GM19324 (cell line): ENCODE data around the gene TTC39B.
A peak's percentile ranks its signal among the peaks of the same experiment; 100 is the strongest.

Source experiments
- ATAC-seq: cut with Tn5 transposase; IDR thresholded peaks from one replicate; pipeline ENCODE4 v1.9.1; 2021; ENCODE audit warnings: mild to moderate bottlenecking, moderate library complexity; ENCODE audit not compliant: unreplicated experiment, low FRiP score

Gene TTC39B

DNA sequence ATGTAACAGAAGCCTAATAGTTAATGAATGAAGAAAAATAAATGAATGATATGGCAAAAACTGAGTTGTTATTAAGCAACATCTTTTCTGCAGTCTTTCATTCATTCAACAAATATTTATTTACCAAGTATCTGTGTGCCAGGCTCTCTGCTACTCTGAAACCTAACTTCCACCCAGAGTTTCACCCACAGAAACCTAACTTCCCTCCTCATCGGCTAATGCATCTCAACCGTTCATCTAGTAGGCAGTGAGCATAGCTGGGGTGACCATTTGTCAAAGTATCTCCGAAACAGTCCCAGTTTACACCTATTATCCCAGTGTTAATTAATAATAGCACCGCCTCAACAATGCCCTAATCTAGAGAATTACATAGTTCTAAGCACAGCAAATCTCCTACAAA, 1.5 kb downstream of the TTC39B start:
- no peak for ATAC-seq

DNA sequence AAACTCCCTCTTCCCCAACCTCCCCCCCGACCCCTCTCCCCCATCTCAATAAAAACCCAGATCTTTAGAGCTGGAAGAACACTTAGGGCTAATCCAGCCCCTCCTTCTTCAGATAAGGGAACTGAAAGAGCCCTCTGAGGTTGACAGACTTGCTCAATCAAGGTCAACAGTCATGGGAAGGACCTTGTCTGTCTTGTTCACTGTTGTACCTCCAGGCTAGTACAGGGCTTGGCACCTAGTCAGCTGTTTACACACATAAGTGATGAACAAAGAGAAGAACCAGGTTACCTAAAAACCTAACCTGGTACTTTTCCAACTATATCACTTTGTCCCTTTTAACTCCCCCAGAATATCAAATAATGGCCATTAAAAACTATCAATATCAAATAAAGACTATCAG, 2.4 kb downstream of the TTC39B start:
- ATAC-seq = no peak

DNA sequence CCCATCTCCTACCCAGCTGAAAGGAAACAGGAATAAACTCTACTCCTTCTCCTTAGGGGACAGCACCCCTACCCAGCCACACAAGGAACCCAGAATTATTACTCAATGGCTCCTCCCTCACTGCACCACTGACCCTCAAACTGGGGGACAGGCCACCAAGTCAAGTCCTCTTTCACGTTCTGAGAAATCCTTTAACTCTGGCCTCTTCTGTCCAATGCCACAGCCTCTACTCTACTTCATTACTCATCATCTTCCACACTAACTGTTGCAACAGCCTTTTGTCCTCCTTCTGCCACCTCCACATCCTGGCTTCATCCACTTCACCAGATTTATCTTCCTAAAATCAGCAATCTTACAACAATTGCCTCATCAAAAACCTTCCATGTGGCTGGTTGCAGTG, 6.8 kb downstream of the TTC39B start:
- no peak for ATAC-seq

DNA sequence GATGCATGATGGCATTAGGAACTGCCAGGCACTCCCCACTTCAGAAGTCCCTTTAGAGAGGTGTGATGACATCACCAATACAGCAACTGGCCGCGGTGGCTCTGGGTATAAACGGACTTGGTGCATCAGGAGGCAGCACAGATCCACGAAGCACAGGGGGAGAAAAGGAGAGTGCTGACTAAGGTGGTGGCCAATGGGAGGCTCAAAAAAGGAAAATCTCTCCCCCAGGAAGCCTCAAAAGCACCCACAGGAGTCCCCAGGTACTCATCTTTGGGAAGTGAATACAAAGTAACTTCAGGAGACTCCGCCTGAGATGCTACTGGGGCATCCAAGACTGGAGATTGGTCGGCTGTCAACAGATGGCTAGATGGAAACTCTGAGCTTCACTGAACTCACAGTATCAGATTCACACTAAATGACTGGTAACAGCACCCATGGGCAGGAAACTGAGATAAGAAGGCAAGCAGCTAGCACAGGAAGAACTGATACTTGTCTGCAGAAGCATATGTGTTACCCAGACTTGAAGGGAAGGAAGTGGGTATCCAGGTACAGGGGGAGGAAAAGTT, 7.6 kb downstream of the TTC39B start:
- ATAC-seq = peak; percentile 73

DNA sequence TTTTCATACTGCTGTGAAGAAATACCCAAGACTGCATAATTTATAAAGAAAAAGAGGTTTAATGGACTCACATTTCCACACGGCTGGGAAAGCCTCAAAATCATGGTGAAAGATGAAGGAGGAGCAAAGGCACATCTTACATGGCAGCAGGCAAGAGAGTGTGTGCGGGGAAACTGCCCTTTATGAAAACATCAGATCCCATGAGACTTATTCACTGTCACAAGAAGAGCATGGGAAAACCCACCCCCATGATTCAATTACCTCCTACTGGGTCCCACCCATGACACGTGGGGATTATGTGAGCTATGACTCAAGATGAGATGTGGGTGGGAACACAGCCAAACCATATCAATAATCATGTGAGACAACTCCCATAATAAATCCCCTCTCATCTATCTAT, 8.7 kb downstream of the TTC39B start:
- no peak for ATAC-seq

DNA sequence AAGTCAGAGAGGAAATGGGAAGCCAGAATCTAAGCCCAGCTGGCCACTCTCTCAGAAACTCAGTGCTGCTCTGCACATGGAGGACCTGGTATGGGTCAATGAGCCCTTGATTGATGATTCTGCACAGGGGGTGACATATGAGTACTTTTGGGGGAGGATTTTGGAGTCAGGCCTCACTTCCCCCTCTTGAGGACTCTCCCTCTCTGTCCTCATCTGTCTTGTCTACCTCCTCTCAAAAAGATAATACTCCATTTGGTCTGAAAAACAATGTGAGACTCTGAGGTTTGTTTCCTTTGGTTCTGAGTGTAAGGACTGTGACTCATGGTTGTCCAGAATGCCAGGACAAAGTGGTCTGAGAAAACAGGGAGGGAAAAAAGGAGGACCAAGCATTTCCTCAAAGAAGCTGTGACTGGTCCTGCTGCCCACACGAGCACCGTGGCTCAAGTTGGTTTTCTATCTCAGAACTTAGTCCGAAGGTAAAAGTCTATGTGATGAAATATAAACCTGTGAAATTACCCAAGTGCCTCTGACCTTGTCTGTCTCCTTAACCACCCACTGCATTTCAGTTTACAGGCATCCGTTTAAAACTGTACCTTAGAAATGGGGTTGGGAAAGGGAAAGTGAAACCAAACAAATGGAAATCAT, 11.1 kb downstream of the TTC39B start:
- ATAC-seq = peak; percentile 35

- ATAC-seq = no peak
These were observed 12.4 kb downstream of the TTC39B start for GRCh38 chr9:15294604-15295003.

DNA sequence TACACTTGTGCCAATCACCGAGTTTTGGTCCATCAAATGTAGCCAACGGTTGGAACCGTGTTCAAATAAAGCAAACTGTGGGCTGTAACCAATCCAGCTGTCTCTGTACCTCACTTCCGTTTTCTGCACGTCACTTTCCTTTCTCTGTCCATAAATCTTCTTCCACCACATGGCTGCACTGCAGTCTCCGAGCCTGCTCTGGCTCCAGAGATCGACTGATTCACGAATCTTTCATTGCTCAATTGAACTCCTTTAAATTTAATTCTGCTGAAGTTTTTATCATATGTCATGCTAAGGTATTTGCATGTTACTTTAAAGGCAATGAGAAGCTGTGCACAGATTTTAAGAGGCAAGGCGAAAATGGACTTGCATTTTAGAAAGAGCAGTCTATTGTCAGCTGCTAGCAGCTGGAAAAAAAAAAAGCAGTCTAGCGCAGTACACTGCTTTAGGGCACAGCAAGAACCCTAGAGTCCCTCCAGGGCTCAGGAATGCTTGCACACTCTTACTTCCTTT, 13.2 kb downstream of the TTC39B start:
- ATAC-seq = no peak

GRCh38 chr9:15293084-15293483, 13.9 kb downstream of the TTC39B start:
- ATAC-seq = no peak

DNA sequence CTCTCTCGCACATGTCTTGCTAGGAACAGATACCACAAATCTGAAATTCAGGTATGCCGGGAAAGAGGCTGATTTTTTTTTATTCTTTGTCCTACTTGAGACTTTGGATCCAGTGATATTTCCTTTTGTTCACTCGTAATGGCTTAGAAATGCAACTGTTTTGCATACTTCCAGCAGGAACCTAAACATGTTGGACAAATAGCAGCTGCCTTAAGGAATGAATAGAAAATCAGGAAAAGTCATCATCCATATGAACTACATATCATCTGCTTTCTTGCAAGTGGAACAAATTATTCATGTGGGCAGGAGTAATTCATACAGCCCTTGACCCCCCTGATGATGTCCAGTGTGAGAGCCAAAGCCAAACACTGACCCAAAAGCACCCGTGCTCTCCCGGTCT, 17.4 kb downstream of the TTC39B start:
- no peak for ATAC-seq

- ATAC-seq = no peak
These were observed 19.7 kb downstream of the TTC39B start for GRCh38 chr9:15287309-15287708.

DNA sequence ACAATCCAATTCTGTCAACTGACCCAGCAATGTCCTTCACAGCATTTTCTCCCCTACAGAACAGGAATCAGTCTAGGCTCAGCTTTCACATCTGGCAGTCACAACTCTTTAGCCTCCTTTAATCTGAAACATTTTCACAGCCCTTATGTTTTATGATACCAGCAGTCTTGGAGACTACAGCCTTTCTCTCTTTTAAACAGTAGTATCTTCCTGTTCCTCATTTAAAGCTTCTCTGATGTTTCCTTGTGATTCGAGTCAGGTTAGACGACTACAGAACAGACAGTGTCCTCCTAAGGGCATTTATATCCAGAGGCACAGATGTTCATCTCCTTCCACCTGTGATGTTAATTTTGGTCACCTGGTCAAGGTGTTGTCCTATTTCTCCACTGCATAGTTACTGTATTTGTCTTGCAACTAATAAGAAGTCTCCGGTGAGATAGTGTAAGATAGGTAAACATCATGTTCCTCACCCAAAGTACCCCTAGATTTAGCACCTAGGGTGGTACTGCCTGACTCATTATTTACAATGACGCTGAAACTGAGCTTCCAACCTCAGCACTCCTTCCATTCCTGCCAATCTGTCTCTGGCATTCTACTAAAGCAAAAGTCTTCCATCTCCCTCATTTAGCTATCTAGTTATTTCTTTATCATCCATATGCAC, 20.7 kb downstream of the TTC39B start:
- ATAC-seq = no peak

DNA sequence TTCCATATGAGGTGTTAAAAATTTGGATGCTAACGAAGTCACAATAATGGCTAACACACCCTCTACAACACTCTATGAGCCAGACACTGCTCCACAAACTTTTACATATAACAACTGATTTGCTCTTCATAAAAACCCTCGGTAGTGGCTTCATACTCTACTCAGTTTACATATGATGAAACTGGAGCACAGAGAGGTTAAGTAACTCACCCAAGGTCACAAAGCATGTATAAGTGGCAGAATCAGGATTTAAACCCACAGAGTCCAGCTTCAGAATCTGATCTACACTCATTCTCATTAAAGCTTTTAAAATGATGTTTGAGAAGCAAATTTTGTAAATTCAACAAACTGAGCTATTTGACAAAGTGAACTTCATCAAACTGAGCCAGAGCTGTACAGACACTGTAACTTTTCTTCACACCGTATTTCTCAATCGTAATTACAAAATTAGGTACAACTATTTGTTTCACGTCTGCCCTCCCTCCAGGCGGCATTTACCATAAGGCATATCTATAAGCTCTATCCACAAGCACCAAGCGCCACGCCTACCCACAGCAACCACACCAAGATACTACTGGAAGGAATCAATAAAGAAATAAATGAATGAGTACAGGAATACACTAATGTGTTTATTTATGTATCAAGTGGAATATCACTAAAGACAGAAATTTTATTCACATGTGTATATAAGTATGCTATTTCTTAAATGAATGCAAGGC, 24.3 kb downstream of the TTC39B start:
- ATAC-seq = no peak

- ATAC-seq = no peak
These were observed 26.4 kb downstream of the TTC39B start for GRCh38 chr9:15280647-15281046.

GRCh38 chr9:15278839-15279238, 28.2 kb downstream of the TTC39B start:
- no peak for ATAC-seq

- no peak for ATAC-seq
These were observed 28.8 kb downstream of the TTC39B start for GRCh38 chr9:15278091-15278687.

- ATAC-seq = no peak
These were observed 29.5 kb downstream of the TTC39B start for GRCh38 chr9:15277400-15278090.

DNA sequence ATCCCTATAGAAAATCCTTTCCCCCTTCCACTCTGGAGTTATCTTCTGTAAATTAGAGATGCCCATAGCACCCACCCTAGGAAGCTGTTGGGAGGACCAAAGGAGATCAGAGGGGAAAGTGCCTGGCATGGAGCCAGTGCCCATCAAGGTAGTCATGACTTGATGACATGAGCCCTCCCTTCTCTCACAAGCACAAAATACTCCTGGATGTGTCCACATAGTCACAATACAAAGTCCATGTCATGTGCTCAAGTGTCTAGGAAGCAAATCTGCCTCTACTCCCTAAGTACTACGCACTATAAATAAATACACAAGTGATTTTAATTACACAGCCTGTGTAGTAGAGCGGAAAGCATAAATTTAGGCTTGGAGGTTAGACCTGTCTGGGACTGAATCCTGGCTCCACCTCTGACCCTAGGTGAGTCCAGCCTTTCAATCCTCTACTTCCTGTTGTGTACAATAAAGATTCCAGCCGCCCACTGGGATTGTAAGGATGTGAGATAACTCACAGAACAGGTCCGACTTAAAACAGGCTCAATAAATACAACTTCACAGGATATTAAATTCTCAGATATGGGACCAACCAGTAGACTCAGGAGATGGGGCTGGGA, 30.6 kb downstream of the TTC39B start:
- no peak for ATAC-seq

DNA sequence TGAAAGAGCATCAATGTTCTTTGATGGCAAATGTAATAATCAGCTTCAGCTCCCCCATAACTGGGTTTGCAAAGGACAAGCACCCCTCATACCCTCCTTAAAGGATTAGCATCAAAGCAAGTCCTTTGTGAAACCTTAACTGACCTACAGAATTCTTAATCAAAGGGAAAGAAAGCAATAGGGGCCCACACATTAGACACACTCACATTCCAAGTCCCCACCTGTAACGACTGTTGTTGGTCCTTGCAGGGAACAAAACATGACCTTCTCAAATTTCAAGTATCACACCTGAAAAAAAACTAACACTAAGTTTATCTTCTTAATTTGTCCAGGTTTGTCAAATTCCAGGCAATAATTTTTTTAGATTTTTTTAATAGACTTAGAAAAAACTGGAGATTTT, 32.6 kb downstream of the TTC39B start:
- ATAC-seq = no peak

DNA sequence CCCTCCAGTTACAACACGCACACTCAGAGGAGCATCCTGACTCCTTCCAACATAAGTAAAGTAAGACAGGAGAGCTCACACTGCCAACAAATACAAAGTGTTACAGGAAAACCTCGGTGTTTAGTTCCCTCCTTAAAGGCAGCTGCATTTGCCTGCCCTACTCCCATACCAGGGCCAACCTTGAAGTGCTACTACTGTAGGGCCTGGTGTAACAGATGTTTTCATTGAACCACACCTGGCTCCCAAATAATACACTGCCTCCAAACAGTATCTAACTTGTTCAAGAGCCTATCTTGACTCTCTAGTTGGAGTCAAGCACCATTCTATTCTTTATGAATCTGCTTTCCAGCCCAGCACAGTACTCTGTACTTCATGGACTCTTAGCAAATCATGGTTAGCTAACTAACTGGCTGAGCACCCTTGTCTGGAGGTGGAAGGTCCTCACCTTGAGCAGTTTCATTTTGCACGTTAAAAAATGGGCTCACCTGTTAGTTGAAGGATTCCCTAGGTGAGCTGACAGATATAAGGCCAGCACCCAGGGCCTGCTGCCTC, 34.6 kb downstream of the TTC39B start:
- no peak for ATAC-seq
